ENCODE results near the gene PFDN6.
"Not testable (repeated sequence)": the region's sequence is repeated elsewhere in the genome, so short reads cannot be mapped to it uniquely, and the experiment has no call there.

The PFDN6 gene

DNA sequence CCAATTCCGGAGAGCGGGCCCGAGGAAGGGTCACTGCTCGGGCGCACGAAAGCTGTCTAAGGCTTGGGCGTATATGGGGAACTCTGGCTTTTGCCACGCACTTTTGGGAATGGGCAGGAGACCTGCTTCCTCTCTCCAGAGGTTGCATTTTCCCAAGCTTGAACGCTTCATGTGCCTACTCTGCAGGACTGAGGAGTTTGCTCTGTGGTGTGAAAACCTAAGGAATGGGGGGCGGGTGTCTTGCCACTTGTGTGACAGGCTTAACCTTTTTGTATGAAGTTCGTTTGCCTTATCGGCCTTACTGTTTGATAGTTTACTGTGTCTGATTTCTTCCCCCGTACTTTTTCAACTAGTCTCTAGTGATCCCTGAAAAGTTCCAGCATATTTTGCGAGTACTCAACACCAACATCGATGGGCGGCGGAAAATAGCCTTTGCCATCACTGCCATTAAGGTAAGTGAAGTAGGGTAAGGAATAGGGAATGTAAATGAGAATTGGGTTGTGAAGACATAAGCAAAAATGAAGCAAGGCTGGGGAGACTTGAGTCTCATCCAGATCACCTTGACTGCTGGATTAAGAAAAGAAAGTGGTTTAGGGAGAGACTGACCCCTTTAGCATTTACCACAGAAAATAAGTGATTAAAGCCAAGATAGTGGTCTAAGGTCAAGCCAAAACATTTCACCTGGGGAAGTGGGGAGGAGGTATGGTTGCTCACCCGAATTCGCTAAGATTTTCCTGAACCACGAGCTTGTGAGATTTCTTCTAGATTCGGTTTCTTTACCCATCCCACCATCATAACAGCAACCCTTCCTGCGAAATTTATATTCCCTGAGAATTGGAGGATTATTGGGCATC, 16.9 kb upstream of the PFDN6 start:
- DNase-seq (ENCODE audit: low read depth, low spot score): no peak
- H3K4me3 ChIP-seq (ENCODE audit: low read length): peak overlapping the region; percentile 81

DNA sequence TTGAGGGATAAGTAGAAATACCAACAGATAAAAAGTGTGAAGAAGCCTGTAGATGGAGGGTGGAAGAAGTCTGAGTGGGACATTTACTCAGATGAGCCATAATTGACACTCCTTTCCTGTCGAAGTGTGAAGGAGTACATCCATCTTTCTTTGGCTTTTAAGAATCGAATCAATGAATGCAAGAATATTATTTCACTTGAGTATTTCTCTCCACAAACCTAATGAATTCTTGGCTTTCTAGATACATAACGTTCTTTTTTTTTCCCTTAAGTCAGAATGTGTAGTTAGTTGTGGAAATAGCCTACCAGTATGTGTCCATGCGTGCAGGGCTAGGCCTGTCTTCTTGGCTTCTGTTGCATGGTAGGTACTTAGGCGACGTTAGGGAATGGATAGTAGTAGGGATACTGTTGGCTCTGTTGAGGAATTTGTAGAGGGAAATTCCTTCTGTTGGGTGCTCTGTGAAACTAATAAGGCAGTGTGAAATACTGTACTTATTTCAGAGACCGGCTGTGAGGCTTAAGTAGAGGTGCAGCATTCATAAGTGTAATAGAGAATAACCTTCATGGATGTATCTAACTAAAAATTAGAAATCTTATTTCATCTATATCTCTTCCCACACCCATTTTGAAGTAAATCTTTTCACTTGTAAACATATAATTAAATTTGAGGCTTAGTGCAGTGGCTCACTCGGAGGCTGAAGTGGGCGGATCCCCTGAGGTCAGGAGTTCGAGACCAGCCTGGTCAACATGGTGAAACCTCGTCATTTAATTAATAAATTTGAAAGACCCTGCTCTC, 16.1 kb upstream of the PFDN6 start:
- H3K4me3 ChIP-seq (ENCODE audit: low read length): peak overlapping the region; percentile 81
- no peak for DNase-seq (ENCODE audit: low read depth, low spot score)

DNA sequence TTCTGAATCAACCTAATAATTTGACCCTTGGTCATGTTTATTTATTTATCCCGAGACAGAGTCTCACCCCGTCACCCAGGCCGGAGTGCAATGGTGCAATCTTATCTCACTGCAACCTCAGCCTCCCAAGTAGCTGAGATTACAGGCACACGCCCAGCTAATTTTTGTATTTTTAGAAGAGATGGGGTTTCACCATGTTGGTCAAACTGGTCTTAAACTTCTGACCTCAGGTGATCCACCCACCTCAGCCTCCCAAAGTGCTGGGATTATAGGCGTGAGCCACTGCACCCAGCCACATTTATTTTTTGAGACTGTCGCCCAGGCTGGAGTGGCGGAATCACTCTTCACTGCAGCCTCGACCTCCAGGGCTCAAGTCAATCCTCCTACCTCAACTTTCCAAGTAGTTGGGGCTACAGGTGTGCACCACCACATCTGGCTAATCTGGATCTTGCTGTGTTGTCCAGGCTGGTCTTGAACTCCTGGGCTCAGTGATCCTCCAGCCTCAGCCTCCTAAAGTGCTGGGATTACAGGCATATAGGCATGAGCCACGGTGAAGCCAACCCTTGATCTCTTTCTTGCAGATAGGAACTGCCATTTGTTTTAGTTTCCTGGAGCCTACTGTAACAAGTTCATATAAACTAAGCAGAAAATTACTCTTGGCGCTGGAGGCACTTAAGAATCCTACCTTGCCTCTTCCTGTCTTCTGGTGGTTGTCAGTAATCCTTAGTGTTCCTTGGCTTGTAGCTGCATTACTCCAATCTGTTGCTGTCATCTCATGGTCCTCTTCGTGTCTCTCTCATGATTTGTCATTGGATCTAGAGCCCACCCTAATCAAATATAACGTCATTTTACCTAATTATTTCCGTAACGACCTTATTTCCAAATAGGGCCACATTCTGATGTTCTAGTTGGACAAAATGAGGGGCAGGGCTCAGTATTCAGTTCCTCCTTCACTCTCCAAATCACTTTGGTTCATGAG, 15.2 kb upstream of the PFDN6 start:
- no peak for DNase-seq (ENCODE audit: low read depth, low spot score)
- H3K4me3 ChIP-seq (ENCODE audit: low read length): no peak overlapping the region; the same call in 1 of the 2 replicates

DNA sequence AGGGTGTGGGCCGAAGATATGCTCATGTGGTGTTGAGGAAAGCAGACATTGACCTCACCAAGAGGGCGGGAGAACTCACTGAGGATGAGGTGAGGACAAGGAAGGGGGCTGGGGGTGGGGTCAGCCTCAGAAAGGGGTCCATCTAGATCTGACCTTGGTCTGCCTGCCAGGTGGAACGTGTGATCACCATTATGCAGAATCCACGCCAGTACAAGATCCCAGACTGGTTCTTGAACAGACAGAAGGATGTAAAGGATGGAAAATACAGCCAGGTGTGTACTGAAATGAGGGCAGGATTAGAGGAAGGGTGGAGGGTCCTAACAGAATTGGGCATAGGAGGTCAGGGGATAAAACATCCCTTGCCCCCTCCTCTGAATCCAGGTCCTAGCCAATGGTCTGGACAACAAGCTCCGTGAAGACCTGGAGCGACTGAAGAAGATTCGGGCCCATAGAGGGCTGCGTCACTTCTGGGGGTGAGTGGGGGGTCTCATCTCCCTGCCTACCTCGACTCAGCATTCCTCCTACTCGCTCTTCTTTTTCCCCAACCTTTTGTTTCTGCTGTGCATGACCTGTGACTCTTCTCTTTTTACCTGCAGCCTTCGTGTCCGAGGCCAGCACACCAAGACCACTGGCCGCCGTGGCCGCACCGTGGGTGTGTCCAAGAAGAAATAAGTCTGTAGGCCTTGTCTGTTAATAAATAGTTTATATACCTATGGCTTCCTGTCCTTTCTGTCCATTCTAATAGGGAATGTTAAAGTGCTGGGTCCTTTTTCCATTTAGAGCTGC, 13.4 kb upstream of the PFDN6 start:
- DNase-seq (ENCODE audit: low read depth, low spot score): not testable (repeated sequence)
- H3K4me3 ChIP-seq (ENCODE audit: low read length): peak overlapping the region; percentile 60

DNA sequence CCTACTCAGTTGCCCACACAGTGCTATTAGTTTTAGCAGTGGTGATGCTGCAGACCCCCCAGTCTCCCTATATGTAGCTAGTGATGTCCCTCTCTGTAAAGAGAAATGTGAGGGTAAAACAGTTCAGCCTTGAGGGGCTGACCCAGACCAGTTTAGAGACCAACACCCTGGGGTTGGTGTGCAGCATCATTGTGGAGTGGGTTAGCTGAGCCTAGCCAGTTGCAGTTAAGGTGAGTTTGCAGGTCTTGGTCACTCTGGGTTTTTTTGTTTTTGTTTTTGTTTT, 12.9 kb upstream of the PFDN6 start:
- H3K4me3 ChIP-seq (ENCODE audit: low read length): peak overlapping the region; percentile 60
- no peak for DNase-seq (ENCODE audit: low read depth, low spot score)

DNA sequence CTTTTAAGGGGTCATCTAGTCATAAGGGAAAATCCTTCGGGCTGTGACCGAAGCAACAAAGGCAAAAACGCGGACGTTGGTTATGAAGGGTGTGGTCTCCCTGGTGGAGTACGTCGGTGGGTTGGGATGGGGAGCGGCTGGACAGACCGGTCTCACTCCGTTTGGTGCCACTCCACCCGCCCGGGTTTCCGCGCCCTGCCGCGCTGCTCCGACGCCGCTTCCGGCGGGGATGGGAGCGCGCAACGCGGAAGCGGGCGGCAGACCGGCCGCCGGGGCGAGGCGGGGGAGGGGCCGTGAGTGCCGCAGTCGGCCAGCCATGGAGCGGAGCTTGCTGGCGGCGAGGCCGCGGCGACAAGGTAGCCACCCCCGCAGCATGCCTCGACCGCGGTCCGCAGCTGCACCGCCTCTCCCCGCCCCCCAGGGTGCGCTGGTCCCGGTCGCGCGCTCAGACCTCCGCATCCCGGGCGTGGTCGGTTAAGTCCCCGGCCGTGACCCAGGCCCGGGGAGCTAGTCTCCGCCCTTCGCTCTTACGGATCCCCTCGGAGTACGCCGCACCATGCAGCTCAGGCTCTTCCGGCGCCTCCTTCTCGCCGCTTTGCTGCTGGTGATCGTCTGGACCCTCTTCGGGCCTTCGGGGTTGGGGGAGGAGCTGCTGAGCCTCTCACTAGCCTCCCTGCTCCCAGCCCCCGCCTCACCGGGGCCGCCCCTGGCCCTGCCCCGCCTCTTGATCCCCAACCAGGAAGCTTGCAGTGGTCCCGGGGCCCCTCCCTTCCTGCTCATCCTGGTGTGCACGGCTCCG, 12.3 kb upstream of the PFDN6 start, which contains the start of gene B3GALT4:
B3GALT4 (plus strand) TSS at position 260 of the 799 bp plus-strand sequence; CDS start at position 557, 297 bp downstream.
- peak; percentile 44 for DNase-seq (ENCODE audit: low read depth, low spot score)
- H3K4me3 ChIP-seq (ENCODE audit: low read length): peak within 1 kb of the TSS; percentile 60

DNA sequence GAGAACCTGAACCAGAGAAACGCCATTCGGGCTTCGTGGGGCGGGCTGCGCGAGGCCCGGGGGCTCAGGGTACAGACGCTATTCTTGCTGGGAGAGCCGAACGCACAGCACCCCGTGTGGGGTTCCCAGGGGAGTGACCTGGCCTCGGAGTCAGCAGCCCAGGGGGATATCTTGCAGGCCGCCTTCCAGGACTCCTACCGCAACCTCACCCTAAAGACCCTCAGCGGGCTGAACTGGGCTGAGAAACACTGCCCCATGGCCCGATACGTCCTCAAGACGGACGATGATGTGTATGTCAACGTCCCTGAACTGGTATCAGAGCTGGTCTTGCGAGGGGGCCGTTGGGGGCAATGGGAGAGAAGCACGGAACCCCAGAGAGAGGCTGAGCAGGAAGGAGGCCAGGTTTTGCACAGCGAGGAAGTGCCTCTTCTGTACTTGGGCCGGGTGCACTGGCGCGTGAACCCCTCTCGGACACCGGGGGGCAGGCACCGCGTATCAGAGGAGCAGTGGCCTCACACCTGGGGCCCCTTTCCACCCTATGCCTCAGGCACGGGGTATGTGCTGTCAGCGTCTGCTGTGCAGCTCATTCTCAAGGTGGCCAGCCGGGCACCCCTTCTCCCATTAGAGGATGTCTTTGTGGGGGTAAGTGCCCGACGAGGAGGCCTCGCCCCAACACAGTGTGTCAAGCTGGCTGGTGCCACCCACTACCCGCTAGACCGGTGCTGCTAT, 11.6 kb upstream of the PFDN6 start:
- H3K4me3 ChIP-seq (ENCODE audit: low read length): peak overlapping the region; percentile 60
- DNase-seq (ENCODE audit: low read depth, low spot score): no peak

DNA sequence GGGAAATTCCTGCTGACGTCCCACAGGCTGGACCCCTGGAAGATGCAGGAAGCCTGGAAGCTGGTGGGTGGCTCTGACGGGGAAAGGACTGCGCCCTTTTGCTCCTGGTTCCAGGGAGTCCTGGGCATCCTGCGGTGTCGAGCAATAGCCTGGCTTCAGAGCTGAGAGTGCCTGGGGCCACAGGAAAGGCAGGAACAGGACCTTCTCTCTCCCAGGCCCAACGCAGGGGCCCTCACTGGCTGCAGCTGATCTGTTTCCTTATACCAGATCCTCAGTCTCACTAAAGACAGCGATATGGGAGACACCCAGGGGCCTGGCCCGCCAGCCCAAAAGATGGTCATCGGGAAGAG, 11.0 kb upstream of the PFDN6 start:
- H3K4me3 ChIP-seq (ENCODE audit: low read length): no peak overlapping the region

DNA sequence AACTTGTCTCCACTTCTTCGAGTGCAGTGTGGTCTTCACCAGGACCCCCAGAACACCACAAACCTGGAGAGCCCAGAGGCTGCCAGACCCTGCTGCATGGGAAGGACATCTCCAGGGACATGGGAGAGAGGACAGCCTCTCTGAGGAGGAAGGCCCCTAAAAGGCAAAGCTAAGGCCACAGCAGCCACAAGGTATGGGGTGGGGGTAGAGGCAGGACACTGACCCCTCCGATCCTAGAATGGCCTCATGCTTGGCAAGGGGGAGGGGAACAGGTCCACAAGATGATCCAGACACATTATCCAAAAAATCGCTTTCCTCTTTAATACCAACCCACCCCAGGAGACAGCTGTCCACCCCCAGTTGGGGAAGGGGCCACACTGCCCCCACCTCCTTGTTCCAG, 10.6 kb upstream of the PFDN6 start:
- no peak overlapping the region for H3K4me3 ChIP-seq (ENCODE audit: low read length)
- no peak for DNase-seq (ENCODE audit: low read depth, low spot score)

More for the DNA sequence above, 11.0 kb upstream of the PFDN6 start:
- no peak for DNase-seq (ENCODE audit: low read depth, low spot score)

DNA sequence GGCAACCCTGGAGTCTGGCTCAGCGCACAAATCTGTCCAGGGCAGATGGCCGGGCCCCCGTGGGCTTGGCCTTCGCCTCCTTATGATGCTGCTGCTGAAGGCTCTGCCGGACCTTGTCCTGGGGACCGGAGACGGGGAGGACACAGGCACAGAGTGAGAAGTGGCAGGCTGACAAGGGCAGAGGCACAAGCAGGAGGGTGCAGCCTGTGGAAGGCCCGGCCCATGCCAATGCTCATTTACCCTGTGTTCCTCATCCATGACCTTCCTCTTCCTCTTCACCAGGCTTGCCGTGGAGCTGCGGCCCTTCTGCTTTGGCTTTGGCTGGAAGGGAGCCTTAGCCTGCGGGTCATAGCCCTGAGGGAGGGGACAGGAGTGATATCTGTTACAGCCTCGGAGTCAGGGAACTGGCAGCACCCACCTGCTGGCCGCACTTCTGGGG, 10.1 kb upstream of the PFDN6 start:
- H3K4me3 ChIP-seq (ENCODE audit: low read length): no peak overlapping the region
- DNase-seq (ENCODE audit: low read depth, low spot score): no peak

DNA sequence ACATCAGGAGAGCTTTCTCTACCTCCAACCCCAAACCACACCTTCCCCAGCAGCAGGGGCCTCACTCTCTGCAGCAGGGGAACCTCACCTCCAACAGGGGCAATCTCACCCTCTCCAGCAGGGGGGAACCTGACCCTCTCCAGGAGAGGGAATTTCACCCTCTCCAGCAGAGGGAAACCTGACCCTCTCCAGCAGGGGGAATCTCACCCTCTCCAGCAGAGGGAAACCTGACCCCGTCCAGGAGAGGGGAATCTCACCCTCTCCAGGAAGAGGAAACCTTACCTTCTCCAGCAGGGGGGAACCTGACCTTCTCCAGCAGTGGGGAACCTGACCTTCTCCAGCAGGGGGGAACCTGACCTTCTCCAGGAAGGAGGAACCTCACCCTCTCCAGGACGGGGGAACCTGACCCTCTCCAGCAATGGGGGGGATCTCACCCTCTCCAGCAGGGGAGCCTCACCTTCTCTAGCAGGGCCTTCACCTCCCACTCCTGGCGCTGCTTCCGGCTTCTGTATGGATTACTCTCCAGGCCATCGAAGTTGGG, 9.4 kb upstream of the PFDN6 start:
- no peak overlapping the region for H3K4me3 ChIP-seq (ENCODE audit: low read length)
- DNase-seq (ENCODE audit: low read depth, low spot score): peak; percentile 45

DNA sequence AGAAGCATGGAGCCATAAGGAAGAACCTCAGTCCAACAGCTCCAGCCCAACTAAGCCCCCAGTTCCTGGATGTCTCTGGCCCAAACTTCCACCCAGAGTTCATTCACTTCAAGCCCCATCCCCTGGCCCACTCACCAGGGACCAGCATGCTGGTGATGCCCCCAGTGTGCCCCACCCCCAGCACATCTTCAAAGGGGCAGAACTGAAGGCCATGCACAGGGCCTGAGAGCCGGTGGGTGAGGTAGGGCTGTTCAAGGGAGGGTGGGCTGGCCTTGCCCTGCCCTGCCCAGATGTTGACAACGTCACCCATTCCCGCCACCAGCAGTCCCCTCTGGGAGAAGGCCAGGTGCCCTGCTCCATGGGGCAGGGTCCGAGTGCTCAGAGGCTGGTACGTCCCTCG, 8.9 kb upstream of the PFDN6 start:
- no peak overlapping the region for H3K4me3 ChIP-seq (ENCODE audit: low read length)
- DNase-seq (ENCODE audit: low read depth, low spot score): no peak

DNA sequence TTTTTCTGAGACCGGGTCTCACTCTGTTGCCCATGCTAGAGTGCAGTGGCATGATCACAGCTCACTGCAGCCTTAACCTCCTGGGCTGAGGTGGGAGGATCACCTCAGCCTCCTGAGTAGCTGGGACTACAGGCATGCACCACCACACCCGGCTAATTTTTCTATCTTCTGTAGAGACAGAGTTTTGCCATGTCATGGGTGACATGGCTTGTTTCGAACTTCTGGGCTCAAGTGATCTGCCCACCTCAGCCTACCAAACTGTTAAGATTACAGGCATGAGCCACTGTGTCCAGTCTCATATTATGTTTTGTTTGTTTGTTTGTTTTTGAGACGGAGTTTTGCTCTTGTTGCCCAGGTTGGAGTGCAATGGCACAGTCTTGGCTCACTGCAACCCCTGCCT, 4.2 kb upstream of the PFDN6 start:
- H3K4me3 ChIP-seq (ENCODE audit: low read length); DNase-seq (ENCODE audit: low read depth, low spot score): not testable (repeated sequence)

DNA sequence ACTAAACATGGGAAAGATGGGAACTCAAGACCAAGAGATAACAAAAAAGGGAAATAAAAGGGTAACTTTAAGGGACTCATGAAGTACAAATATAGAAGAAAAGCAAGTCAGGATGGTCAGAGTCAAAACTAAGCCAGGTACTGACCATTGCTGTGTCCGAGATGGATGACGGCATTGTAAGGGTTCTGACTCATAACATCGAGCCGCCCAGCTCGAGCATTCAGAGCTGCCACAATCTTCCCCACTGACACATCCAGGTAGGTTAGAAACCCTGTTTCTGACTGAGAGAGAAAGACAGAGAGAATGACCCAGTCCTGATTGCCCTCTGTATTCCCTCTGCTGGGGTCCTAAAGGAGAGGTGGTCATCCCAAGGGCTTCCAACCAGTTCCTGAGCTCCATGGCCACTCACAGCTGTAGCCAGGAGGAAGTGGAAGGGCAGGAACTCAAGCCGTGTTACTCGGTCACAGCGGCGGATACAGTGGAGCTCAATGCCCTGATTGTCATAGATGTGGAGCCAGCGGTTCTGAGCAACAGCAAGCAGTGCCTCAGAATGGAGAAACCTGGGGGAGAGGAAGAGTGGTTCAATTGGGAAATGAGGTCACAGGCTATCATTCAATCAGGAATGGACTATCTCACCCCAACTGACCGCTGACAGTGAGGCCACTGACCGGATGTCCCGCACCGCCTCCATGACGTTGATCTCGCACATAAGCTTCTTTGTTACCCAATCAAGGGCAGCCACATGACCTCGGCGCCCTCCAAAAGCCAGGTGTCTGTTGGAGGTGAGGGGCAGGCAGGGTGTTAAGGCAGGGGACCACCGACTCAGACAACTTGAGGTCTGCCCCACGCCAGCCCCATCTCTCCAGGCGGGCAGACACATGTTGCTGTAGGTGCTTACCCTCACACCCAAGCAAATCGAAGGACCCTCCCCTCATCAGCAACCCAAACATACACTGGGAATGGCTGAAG, 2.2 kb upstream of the PFDN6 start:
- no peak for DNase-seq (ENCODE audit: low read depth, low spot score)
- H3K4me3 ChIP-seq (ENCODE audit: low read length): no peak overlapping the region

DNA sequence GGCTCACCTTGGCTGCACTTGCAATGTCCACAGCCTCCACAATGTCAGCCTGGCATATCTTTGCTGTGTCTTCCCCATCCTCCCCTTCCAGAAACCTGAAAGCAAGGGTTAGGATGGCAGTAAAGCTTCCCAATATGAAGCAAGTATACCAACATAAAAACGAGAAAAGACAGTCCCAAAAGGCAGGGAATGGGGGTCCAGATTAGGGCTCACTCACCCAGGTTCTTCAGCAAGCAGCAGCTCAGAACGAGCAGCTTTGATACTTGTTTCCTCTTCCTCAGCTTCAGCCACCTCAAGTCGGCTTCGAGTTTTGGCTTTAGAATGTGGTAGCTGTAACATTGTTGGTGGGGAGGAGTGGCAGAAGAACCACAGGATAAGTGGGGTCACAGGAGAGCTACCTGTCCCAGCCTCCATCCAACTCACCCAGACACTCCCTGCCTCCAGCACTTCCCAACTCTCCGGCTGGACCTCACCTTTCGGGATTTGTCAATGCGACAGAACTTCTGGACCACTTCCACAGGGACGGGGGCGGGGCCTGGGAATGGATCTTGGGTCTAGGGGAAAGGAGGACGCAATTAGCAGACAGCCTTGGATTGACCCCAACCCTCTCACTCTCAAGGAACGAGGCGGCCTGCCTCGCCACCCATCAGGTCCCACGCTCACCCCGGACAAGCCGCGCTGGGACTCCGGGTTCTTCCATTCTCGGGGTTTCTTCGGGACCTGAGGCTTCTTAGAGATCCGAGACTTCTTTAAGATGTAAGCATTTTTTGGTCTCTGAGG, 1.1 kb upstream of the PFDN6 start:
- no peak for DNase-seq (ENCODE audit: low read depth, low spot score)
- peak overlapping the region; percentile 96 for H3K4me3 ChIP-seq (ENCODE audit: low read length)

Measured in Jurkat, Clone E6-1 (cell line).